Dermis blood vessel endothelial cell (primary cell): ENCODE measurements around the gene RBBP8. TPM values are rescaled to one million over a fixed set of nuclear protein-coding genes. Genes with fewer than 3 reads are reported as not detected.

Source experiments
- DNase-seq: peaks from one replicate; pipeline ENCODE4 v3.0.0; 2010
- total RNA-seq: library from RNA; depleted of rRNA; stranded (reverse); fragments of >200 nt; gene quantifications from 2 replicates; pipeline ENCODE4 v1.2.3, GENCODE V29; 2014

The RBBP8 gene
- total RNA-seq, 1 donor from 2014 or later: 19.9 TPM

GRCh38 chr18:23066060-23066459 lies 132.9 kb downstream of the RBBP8 start:
- no peak for DNase-seq

GRCh38 chr18:23066504-23067039 lies 133.4 kb downstream of the RBBP8 start:
- no peak for DNase-seq

- DNase-seq: no peak
These were observed 134.1 kb downstream of the RBBP8 start for GRCh38 chr18:23067236-23067635.

GRCh38 chr18:23068011-23068410 lies 134.9 kb downstream of the RBBP8 start:
- no peak for DNase-seq

GRCh38 chr18:23068570-23069310 lies 135.6 kb downstream of the RBBP8 start:
- DNase-seq: no peak

DNA sequence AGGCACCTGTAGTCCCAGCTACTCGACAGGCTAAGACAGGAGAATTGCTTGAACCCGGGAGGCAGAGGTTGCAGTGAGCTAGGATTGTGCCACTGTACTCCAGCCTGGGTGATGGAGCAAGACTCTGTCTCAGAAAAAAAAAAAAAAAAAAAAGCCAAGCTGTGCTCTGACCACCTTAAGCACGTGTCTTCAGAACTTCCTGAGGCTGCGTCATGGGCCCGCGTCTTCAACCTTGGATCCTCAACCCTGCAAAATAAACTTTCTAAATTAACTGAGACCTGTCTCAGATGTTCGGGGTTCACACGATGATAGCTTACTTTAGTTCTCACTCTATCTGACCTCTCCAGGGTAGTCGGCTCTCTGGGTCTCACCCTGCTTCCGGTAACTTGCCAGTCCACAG lies 136.4 kb downstream of the RBBP8 start:
- DNase-seq: no peak

DNA sequence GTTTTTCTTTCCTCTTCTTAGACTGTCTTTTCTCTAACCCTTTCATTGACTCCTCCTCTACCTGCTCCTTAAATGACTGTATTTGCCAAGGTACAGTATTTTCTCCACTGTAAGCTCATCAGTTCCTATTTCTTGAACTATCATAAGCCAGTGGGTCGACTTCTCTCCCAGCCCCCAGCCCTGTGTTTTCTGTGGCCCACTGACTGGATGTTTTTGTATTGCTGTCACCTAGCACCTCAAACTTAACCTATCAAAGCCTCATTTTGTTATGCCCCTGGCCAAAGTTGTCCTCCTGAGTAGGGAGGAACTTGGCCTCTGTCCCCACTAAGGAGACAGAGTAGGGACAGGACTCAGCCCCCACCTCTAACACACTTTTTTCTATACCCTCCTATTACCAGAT lies 136.8 kb downstream of the RBBP8 start:
- DNase-seq: no peak

GRCh38 chr18:23071285-23071684 lies 138.2 kb downstream of the RBBP8 start:
- DNase-seq: no peak

DNA sequence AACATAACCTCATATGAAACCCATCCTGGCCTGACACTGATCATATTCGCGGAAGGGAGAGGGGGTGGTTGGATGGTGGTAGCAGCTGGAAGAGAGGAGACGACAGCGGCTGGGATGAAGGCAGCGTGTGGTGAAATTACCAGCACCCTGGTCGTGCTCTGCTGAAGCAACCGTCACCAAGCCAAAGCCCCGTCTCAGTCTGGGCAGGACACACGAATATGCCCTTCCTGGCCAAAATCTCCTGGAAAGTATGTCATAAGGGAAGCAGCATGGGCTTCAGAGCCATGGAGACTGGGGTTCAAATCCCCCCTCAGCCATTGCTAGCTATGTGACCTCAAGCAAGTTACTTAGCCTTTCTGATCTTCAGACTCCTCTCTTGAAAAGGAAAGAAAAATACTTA lies 139.0 kb downstream of the RBBP8 start:
- no peak for DNase-seq

DNA sequence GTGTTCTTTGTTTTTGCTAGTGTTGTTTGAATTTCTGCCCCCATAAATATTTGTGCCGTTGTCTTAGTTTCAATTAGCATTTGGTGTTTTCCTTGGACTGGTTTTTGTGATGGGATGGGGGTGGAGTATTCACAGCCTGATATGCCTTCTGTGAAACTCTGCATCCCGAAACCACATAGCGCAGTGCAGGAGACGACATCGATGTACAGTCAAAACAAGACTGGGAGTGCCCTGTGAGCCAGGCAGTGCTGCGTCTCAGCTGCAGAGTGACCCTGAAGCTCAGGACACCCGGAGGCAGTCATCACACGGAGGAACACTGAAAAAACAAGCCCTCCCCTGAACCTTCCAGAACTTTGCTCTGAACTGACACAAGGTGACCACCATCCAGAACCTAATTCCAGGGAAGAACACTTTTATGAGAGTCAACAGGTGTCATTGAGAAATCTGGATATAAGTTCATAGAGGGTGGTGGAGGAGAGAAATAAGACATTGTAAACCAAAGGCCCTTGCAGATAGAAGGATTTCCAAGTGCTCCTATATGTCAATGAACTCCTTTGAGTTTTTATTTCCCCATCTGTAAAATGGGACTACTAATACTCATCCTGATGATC lies 141.0 kb downstream of the RBBP8 start:
- peak; percentile 11 for DNase-seq

Other genes starting within 250 kb of the RBBP8 start
- gene CABLES1, start 202.2 kb downstream of the RBBP8 start, total RNA-seq: 38.5 and 43.3 TPM in 2 replicates